Mesodermal cell (in vitro differentiated cells): ENCODE data around the gene GNL1.

Experiments
- H3K27ac ChIP-seq: 2 replicates; pipeline ENCODE4 v1.7.0; 2013; ENCODE audit warnings: mild to moderate bottlenecking, low read depth, low read length, moderate library complexity; ENCODE audit not compliant: severe bottlenecking
- H3K36me3 ChIP-seq: 2 replicates; pipeline ENCODE4 v1.7.1; 2013; ENCODE audit warnings: mild to moderate bottlenecking, low read length, moderate library complexity; ENCODE audit not compliant: control insufficient read depth, insufficient read depth
- H3K4me1 ChIP-seq: one replicate; pipeline ENCODE4 v1.7.1; 2013; ENCODE audit warnings: mild to moderate bottlenecking, low read length; ENCODE audit not compliant: insufficient read depth, control insufficient read depth, poor library complexity, severe bottlenecking
- H3K4me3 ChIP-seq: 2 replicates; pipeline ENCODE4 v1.7.0; 2013; ENCODE audit warnings: low read length, control low read depth, mild to moderate bottlenecking; ENCODE audit not compliant: insufficient read depth, poor library complexity, severe bottlenecking; ENCODE audit errors: extremely low read depth
- H3K9me3 ChIP-seq: 2 replicates; pipeline ENCODE4 v1.7.1; 2013; ENCODE audit warnings: mild to moderate bottlenecking, low read length, moderate library complexity; ENCODE audit not compliant: control insufficient read depth
- WGBS, 2 experiments: methylation state at CpG; one replicate each; pipeline ENCODE4 v1.1.5; 2013; ENCODE audit warnings: missing lambda C conversion rate in 2 of 2; ENCODE audit not compliant: insufficient coverage in 2 of 2; 5-methylcytosine and 5-hydroxymethylcytosine counted together

GNL1 gene

GRCh38 chr6:30591008-30591407, 34.7 kb upstream of the GNL1 start:
- no peak overlapping the region for H3K4me3 ChIP-seq
- peaks cover 78% of the 10 kb centered on the region for H3K36me3 ChIP-seq
- H3K9me3 ChIP-seq, result no peaks in the 10 kb centered on the region
- WGBS, 2 experiments, result no CpG with 5 or more reads among the region's 1 CpG
- no peak overlapping the region for H3K27ac ChIP-seq
- H3K4me1 ChIP-seq, result no peaks in the 10 kb centered on the region

DNA sequence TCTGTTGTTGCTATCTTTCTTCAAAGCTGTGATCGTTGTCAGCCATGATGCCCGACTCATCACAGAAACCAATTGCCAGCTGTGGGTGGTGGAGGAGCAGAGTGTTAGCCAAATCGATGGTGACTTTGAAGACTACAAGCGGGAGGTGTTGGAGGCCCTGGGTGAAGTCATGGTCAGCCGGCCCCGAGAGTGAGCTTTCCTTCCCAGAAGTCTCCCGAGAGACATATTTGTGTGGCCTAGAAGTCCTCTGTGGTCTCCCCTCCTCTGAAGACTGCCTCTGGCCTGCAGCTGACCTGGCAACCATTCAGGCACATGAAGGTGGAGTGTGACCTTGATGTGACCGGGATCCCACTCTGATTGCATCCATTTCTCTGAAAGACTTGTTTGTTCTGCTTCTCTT, 34.2 kb upstream of the GNL1 start:
- no peak overlapping the region for H3K4me3 ChIP-seq
- 93 to 97% methylated on average over 5 to 8 of the region's 8 CpGs for WGBS, 2 experiments
- peaks cover 83% of the 10 kb centered on the region for H3K36me3 ChIP-seq
- no peaks in the 10 kb centered on the region for H3K9me3 ChIP-seq
- no peak overlapping the region for H3K27ac ChIP-seq
- H3K4me1 ChIP-seq, result no peaks in the 10 kb centered on the region

GRCh38 chr6:30589754-30590358, 33.6 kb upstream of the GNL1 start:
- Histone ChIP-seq H3K4me3 (no peak overlapping the region), H3K9me3 (no peaks in the 10 kb centered on the region), H3K36me3 (peaks cover 90% of the 10 kb centered on the region), H3K27ac (no peak overlapping the region), H3K4me1 (no peaks in the 10 kb centered on the region)
- WGBS, 2 experiments, result 96% methylated on average over 13 to 14 of the region's 15 CpGs

- WGBS, 2 experiments, result 89 to 100% methylated on average over 5 of the region's 5 CpGs
- H3K4me1 ChIP-seq, result no peaks in the 10 kb centered on the region
- no peak overlapping the region for H3K27ac ChIP-seq
- H3K36me3 ChIP-seq, result peaks cover 100% of the 10 kb centered on the region
- H3K9me3 ChIP-seq, result no peaks in the 10 kb centered on the region
- H3K4me3 ChIP-seq, result no peak overlapping the region
Observed at GRCh38 chr6:30583921-30584320, 27.6 kb upstream of the GNL1 start.

GRCh38 chr6:30578051-30578450, 21.8 kb upstream of the GNL1 start:
- Histone ChIP-seq H3K36me3 (peaks cover 91% of the 10 kb centered on the region), H3K4me1 (no peaks in the 10 kb centered on the region), H3K4me3 (no peak overlapping the region), H3K27ac (no peak overlapping the region), H3K9me3 (no peaks in the 10 kb centered on the region)
- 93 to 95% methylated on average over 6 of the region's 8 CpGs for WGBS, 2 experiments

GRCh38 chr6:30573113-30573512, 16.8 kb upstream of the GNL1 start:
- Histone ChIP-seq H3K4me1 (peaks cover 8% of the 10 kb centered on the region), H3K4me3 (no peak overlapping the region), H3K9me3 (no peaks in the 10 kb centered on the region), H3K36me3 (peaks cover 48% of the 10 kb centered on the region), H3K27ac (no peak overlapping the region)
- WGBS, 2 experiments, result 87 to 88% methylated on average over 4 of the region's 4 CpGs

GRCh38 chr6:30572148-30572547, 15.9 kb upstream of the GNL1 start:
- peak overlapping the region; percentile 86 for H3K27ac ChIP-seq
- peaks cover 38% of the 10 kb centered on the region for H3K36me3 ChIP-seq
- peak overlapping the region; percentile 76 for H3K4me3 ChIP-seq
- peaks cover 8% of the 10 kb centered on the region for H3K4me1 ChIP-seq
- no peaks in the 10 kb centered on the region for H3K9me3 ChIP-seq

- Histone ChIP-seq H3K4me1 (peaks cover 8% of the 10 kb centered on the region), H3K4me3 (peak overlapping the region; percentile 76), H3K36me3 (peaks cover 34% of the 10 kb centered on the region), H3K9me3 (no peaks in the 10 kb centered on the region), H3K27ac (peak overlapping the region; percentile 86)
- 0% methylated on average over 1 to 3 of the region's 8 CpGs for WGBS, 2 experiments
Observed at GRCh38 chr6:30571762-30572082, 15.4 kb upstream of the GNL1 start.

- Histone ChIP-seq H3K4me1 (peaks cover 8% of the 10 kb centered on the region), H3K4me3 (peak within 1 kb of the TSS; percentile 76), H3K36me3 (peaks cover 29% of the 10 kb centered on the region), H3K9me3 (no peaks in the 10 kb centered on the region), H3K27ac (peak within 1 kb of the TSS; percentile 86)
- 0% methylated on average over 43 to 58 of the region's 59 CpGs for WGBS, 2 experiments
Observed at GRCh38 chr6:30571075-30571761, 14.9 kb upstream of the GNL1 start, which contains the start of gene ABCF1. TSS of gene ABCF1 (plus strand) at chr6:30571442. CDS start at chr6:30571488, 46 bp downstream.

DNA sequence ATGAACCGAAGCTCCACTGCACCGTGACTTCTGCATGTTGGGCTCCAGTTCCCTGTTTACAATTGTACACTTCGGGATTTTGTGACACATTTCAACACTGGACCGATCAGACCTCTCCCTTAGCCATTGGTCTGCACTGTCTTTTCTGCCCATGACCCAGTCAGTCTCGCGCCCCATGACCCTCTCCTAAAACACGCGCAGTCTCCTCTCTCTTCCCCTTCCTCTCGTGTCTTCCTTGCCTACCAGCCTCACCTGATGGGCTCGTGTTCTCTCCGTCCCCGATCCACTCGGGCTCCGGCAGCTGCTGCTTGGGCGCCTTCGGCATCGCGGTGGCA, 14.4 kb upstream of the GNL1 start:
- Histone ChIP-seq H3K36me3 (peaks cover 24% of the 10 kb centered on the region), H3K9me3 (no peaks in the 10 kb centered on the region), H3K27ac (no peak overlapping the region), H3K4me3 (peak overlapping the region; percentile 76), H3K4me1 (peaks cover 8% of the 10 kb centered on the region)
- WGBS, 2 experiments, result 11 to 16% methylated on average over 13 of the region's 18 CpGs

DNA sequence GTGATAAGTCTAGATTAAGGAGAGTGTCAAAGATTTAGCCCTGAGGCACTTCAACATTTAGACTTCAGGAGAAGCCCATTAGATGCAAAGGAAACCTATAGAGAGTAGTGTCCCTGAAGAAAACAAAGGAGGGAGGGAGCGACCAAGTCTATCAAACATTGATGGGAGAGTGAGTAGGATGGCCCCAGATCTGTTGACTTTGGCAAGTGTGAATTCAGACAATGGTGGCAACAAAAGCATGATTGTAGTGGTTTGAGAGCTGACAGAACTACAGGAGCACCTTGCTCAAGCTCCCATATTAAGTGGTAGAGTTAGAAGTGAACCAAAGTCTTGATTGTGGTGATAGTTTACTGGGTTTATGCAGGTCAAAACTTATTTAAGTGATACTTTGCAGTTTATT, 14.0 kb upstream of the GNL1 start:
- Histone ChIP-seq H3K4me3 (peak overlapping the region; percentile 76), H3K27ac (no peak overlapping the region), H3K9me3 (no peaks in the 10 kb centered on the region), H3K36me3 (peaks cover 20% of the 10 kb centered on the region), H3K4me1 (peaks cover 8% of the 10 kb centered on the region)
- WGBS, 2 experiments, result 87 to 90% methylated on average over 1 of the region's 1 CpG
